H1 (cell line): ENCODE data around the gene FAM171A1. TPM values are rescaled to one million over a fixed set of nuclear protein-coding genes. Genes with fewer than 3 reads are reported as not detected.

Experiments used
- CTCF ChIA-PET: fragments of 300-600 bp; sonication (Branson Sonifier 250); formaldehyde crosslinking; loops from one replicate; lab custom pipeline; 2021; ENCODE audit not compliant: partially characterized antibody; lab: Charles Lee
- POLR2A ChIA-PET: fragments of 300-600 bp; sonication (Branson Sonifier 250); formaldehyde crosslinking; loops from one replicate; lab custom pipeline; 2021; ENCODE audit warnings: inconsistent platforms; ENCODE audit not compliant: partially characterized antibody; lab: Charles Lee
- DNase-seq, 2 experiments: peaks; one replicate each; pipeline versions ENCODE4 v3.0.0 to v3.0.0-alpha.2; 2010 to 2022; ENCODE audit warnings: low spot score in 2 of 2, low read depth in 1 of 2, mixed read lengths in 1 of 2
- FAIRE-seq: peaks from 2 replicates; lab custom pipeline; 2011; peaks lifted over from hg19 to GRCh38; lab: Jason Lieb, UNC
- H2AFZ ChIP-seq: 2 replicates; pipeline ENCODE4 v1.8.1; 2012; ENCODE audit warnings: low read length, inconsistent platforms
- H2AK5ac ChIP-seq: 2 replicates; pipeline ENCODE4 v1.6.1; 2013; ENCODE audit warnings: low read depth, low read length
- H2BK120ac ChIP-seq: replicated peaks from 2 replicates; pipeline ENCODE3; 2013; ENCODE audit warnings: low read depth, low read length, inconsistent platforms
- H2BK12ac ChIP-seq: 2 replicates; pipeline ENCODE4 v1.6.1; 2013; ENCODE audit warnings: low read depth, low read length
- H2BK15ac ChIP-seq: 2 replicates; pipeline ENCODE4 v1.6.1; 2013; ENCODE audit warnings: low read length
- H2BK20ac ChIP-seq: 2 replicates; pipeline ENCODE4 v1.6.1; 2013; ENCODE audit warnings: low read length
- H2BK5ac ChIP-seq: 2 replicates; pipeline ENCODE4 v1.6.1; 2013; ENCODE audit warnings: low read depth, low read length
- H3K14ac ChIP-seq: 2 replicates; pipeline ENCODE4 v1.6.1; 2013; ENCODE audit warnings: inconsistent platforms; ENCODE audit not compliant: insufficient read length
- H3K18ac ChIP-seq: 2 replicates; pipeline ENCODE4 v1.6.1; 2013; ENCODE audit warnings: low read length; ENCODE audit errors: extremely low read depth
- H3K23ac ChIP-seq: 2 replicates; pipeline ENCODE4 v1.6.1; 2013; ENCODE audit warnings: inconsistent platforms; ENCODE audit not compliant: insufficient read length
- H3K23me2 ChIP-seq: 2 replicates; pipeline ENCODE4 v1.6.1; 2013; ENCODE audit warnings: low read depth, low read length
- H3K27ac ChIP-seq: 2 replicates; pipeline ENCODE4 v1.6.1; 2011; ENCODE audit warnings: low read depth, low read length, inconsistent platforms
- H3K27me3 ChIP-seq, 4 experiments: replicated peaks in 1 of 4; 1 replicate in 1 of 4; 2 replicates in 3 of 4; pipeline versions ENCODE4 v1.6.1 to v1.8.1; 2011 to 2013; ENCODE audit warnings: low read length in 3 of 4, mild to moderate bottlenecking in 3 of 4, inconsistent platforms in 2 of 4, mixed read lengths in 2 of 4, moderate library complexity in 1 of 4; ENCODE audit not compliant: control insufficient read depth in 3 of 4, insufficient read depth in 3 of 4; ENCODE audit errors: extremely low read depth in 1 of 4
- H3K36me3 ChIP-seq, 4 experiments: 2 replicates each; pipeline versions ENCODE4 v1.6.1 to v1.8.1; 2011 to 2013; ENCODE audit warnings: mild to moderate bottlenecking in 4 of 4, low read length in 3 of 4, moderate library complexity in 2 of 4, control low read depth in 1 of 4, inconsistent platforms in 1 of 4; ENCODE audit not compliant: insufficient read depth in 4 of 4, control insufficient read depth in 2 of 4
- H3K4ac ChIP-seq: replicated peaks from 2 replicates; pipeline ENCODE3; 2013; ENCODE audit warnings: low read length, low read depth, mixed read lengths, inconsistent platforms; ENCODE audit not compliant: insufficient read length
- H3K4me1 ChIP-seq, 4 experiments: replicated peaks in 1 of 4; 1 replicate in 1 of 4; 2 replicates in 3 of 4; pipeline versions ENCODE4 v1.6.1 to v1.8.1; 2011 to 2013; ENCODE audit warnings: low read length in 3 of 4, inconsistent platforms in 2 of 4, mixed read lengths in 1 of 4; ENCODE audit not compliant: insufficient read depth in 4 of 4, control insufficient read depth in 3 of 4
- H3K4me2 ChIP-seq, 2 experiments: 2 replicates each; pipeline versions ENCODE4 v1.6.1 to v1.8.1; 2011 to 2013; ENCODE audit warnings: low read depth in 2 of 2, low read length in 2 of 2, control low read depth in 1 of 2, inconsistent platforms in 1 of 2, mild to moderate bottlenecking in 1 of 2; ENCODE audit not compliant: insufficient read depth in 1 of 2
- H3K4me3 ChIP-seq, 4 experiments: fragments of 200-600, 300-600 bp in 1 of 4; sonication (generic), shearing (Covaris generic), sonication (Bioruptor Twin) in 1 of 4; 2 replicates each; pipeline versions ENCODE4 v1.5.1 to v1.8.1; 2011 to 2016; ENCODE audit warnings: low read length in 4 of 4, low read depth in 3 of 4, control low read depth in 2 of 4, inconsistent platforms in 2 of 4, mild to moderate bottlenecking in 2 of 4, mixed read lengths in 1 of 4, moderate library complexity in 1 of 4; ENCODE audit not compliant: insufficient read depth in 2 of 4; ENCODE audit errors: extremely low read depth in 1 of 4
- H3K56ac ChIP-seq: replicated peaks from 2 replicates; pipeline ENCODE3; 2013; ENCODE audit warnings: low read depth, mild to moderate bottlenecking, mixed read lengths, low read length, inconsistent platforms; ENCODE audit not compliant: insufficient read length
- H3K79me1 ChIP-seq: 2 replicates; pipeline ENCODE4 v1.6.1; 2013; ENCODE audit warnings: low read depth, low read length, control low read depth
- H3K79me2 ChIP-seq, 2 experiments: 2 replicates each; pipeline versions ENCODE4 v1.6.1 to v1.8.1; 2012 to 2013; ENCODE audit warnings: low read length in 2 of 2, mild to moderate bottlenecking in 2 of 2, inconsistent platforms in 1 of 2; ENCODE audit not compliant: insufficient read depth in 2 of 2, control insufficient read depth in 1 of 2
- H3K9ac ChIP-seq, 4 experiments: replicated peaks in 1 of 4; 1 replicate in 1 of 4; 2 replicates in 3 of 4; pipeline versions ENCODE4 v1.6.1 to v1.8.1; 2011 to 2013; ENCODE audit warnings: low read depth in 3 of 4, low read length in 3 of 4, control low read depth in 2 of 4, mild to moderate bottlenecking in 2 of 4, moderate library complexity in 2 of 4, inconsistent platforms in 1 of 4; ENCODE audit errors: extremely low read depth in 1 of 4
- H3K9me3 ChIP-seq, 2 experiments: 2 replicates each; pipeline versions ENCODE4 v1.6.1 to v1.8.1; 2012 to 2013; ENCODE audit warnings: mild to moderate bottlenecking in 2 of 2, moderate library complexity in 2 of 2, control low read depth in 1 of 2, inconsistent platforms in 1 of 2, low read depth in 1 of 2, low read length in 1 of 2, mixed read lengths in 1 of 2; ENCODE audit not compliant: insufficient read depth in 2 of 2
- H4K20me1 ChIP-seq, 2 experiments: replicated peaks in 1 of 2; 2 replicates each; pipeline versions ENCODE3 to v1.8.1; 2011 to 2013; ENCODE audit warnings: inconsistent platforms in 2 of 2, low read length in 2 of 2, mild to moderate bottlenecking in 1 of 2; ENCODE audit not compliant: insufficient read depth in 2 of 2, control insufficient read depth in 1 of 2
- H4K5ac ChIP-seq: 2 replicates; pipeline ENCODE4 v1.6.1; 2013; ENCODE audit warnings: low read length, low read depth, mixed read lengths, inconsistent platforms; ENCODE audit not compliant: insufficient read length
- H4K8ac ChIP-seq: 2 replicates; pipeline ENCODE4 v1.8.0; 2013; ENCODE audit warnings: mild to moderate bottlenecking, moderate library complexity, low read length, inconsistent platforms; ENCODE audit not compliant: insufficient read depth; ENCODE audit errors: extremely low read depth
- H4K91ac ChIP-seq: replicated peaks from 2 replicates; pipeline ENCODE3; 2013; ENCODE audit warnings: low read length, mixed read lengths, inconsistent platforms; ENCODE audit not compliant: insufficient read length
- EZH2 ChIP-seq: fragments of 200-600 bp; sonication (generic); IDR thresholded peaks from 2 replicates; pipeline ENCODE4 v1.7.1; 2012; ENCODE audit warnings: low read depth, mild to moderate bottlenecking, moderate library complexity, low read length, inconsistent platforms; ENCODE audit not compliant: severe bottlenecking
- HDAC2 ChIP-seq, 2 experiments: fragments of 300-600 bp in 1 of 2; sonication (generic) in 1 of 2; IDR thresholded peaks; 2 replicates each; pipeline ENCODE4 v1.6.1; 2011 to 2012; ENCODE audit warnings: low read depth in 2 of 2, low read length in 2 of 2, mild to moderate bottlenecking in 2 of 2, moderate library complexity in 2 of 2, borderline replicate concordance in 1 of 2, inconsistent platforms in 1 of 2
- POLR2A ChIP-seq, 2 experiments: IDR thresholded peaks; 1 replicate in 1 of 2; 2 replicates in 1 of 2; pipeline ENCODE4 v1.6.1; 2011; ENCODE audit warnings: low read depth in 2 of 2, low read length in 2 of 2, mild to moderate bottlenecking in 2 of 2; ENCODE audit errors: control extremely low read depth in 1 of 2
- POU5F1 ChIP-seq: IDR thresholded peaks from 2 replicates; pipeline ENCODE4 v1.6.1; 2011; ENCODE audit warnings: low read depth, mild to moderate bottlenecking, low read length, moderate library complexity
- SIRT6 ChIP-seq: IDR thresholded peaks from one replicate; pipeline ENCODE4 v1.7.1; 2012; ENCODE audit warnings: low read length, inconsistent platforms
- WGBS, 2 experiments: shearing (Covaris generic) in 1 of 2; methylation state at CpG; one replicate each; pipeline versions ENCODE4 v1.1.6 to v1.1.7; 2013 to 2015; ENCODE audit warnings: low lambda C conversion rate in 2 of 2, mixed read lengths in 2 of 2, inconsistent platforms in 1 of 2, low coverage in 1 of 2, missing lambda C conversion rate in 1 of 2; ENCODE audit not compliant: insufficient replicate concordance in 2 of 2, insufficient coverage in 1 of 2, insufficient read length in 1 of 2; ENCODE audit errors: extremely low coverage in 1 of 2, missing lambda C conversion rate in 1 of 2; 5-methylcytosine and 5-hydroxymethylcytosine counted together
- polyA plus RNA-seq, 7 experiments: library from polyadenylated mRNA; depleted of rRNA in 3 of 7; stranded (reverse) in 5 of 7; unstranded in 2 of 7; fragments of >200 nt in 5 of 7; fragments of 200-250 nt in 2 of 7; gene quantifications; 1 replicate in 5 of 7; 2 replicates in 1 of 7; 4 replicates in 1 of 7; pipeline versions ENCODE4 v1.2.1 to v1.2.3, GENCODE V29; 2011 to 2013; ENCODE audit warnings: missing spikeins in 2 of 7, mixed read lengths in 2 of 7
- total RNA-seq: library from RNA; stranded (reverse); fragmentation: NEBNext Ultra II Directional; extraction: Animal tissue kit (Norgen Biotek cat#: 25700); gene quantifications from 2 replicates; pipeline ENCODE4 v1.2.1, GENCODE V29; 2021
- TF ChIP-seq, protein P1 (sequence below): IDR thresholded peaks from 2 replicates; pipeline ENCODE4 v1.6.1; 2011; ENCODE audit warnings: low read depth, mild to moderate bottlenecking, low read length; ENCODE audit not compliant: insufficient read depth
- TF ChIP-seq, protein P2 (sequence below): IDR thresholded peaks from 2 replicates; pipeline ENCODE4 v1.6.1; 2011; ENCODE audit warnings: low read length, improper control_type of control experiment
- TF ChIP-seq, protein P3 (sequence below), 3 experiments: IDR thresholded peaks; 1 replicate in 2 of 3; 2 replicates in 1 of 3; pipeline versions ENCODE4 v1.5.1 to v1.6.1; 2011; ENCODE audit warnings: low read length in 3 of 3, mild to moderate bottlenecking in 3 of 3, inconsistent platforms in 2 of 3, low read depth in 1 of 3, moderate library complexity in 1 of 3; ENCODE audit not compliant: insufficient read depth in 1 of 3; ENCODE audit errors: control extremely low read depth in 1 of 3

The FAM171A1 gene
- total and polyA plus RNA-seq, 2 of the 8 experiments (the other 6 are each of a cell fraction or from before 2014, with no cell fraction given) = 26.6 to 42.1 TPM

DNA sequence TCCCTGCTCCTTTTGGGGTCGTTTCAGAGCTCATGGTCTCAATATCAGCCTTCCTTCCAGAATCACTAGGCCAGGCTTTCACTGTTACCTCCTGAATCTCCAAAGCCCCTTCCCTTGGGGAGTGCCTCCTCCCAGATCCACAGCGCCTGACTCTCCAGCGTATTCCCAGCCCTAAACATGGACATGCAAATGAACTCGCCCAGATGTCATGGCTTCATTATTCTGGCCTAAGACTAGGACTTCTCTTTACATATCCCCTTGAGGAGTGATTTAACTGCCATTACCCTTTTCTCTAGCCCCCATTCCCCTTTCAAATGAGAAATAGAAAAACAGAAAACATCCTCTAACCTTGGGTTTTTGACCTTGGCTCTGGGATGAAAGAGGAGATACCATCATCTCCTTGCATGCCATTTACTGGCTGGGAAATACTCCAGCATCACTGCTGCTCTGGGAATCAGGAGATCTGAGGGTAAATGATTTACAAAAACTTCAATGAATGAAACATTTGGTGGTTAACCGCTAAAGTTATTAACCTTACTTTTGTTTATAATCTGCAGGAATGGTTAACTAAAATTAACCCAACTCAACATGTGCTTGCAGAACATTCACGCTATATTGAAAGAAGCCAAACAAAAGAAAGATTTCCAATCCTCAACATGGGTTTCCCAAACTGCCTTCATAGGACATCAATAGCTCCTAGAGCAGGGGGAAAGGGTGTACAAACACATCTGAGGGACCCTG lies 37.0 kb downstream of the FAM171A1 start:
- no peak overlapping the region for H2AK5ac ChIP-seq
- no peaks in the 10 kb centered on the region for H4K20me1 ChIP-seq
- peaks cover 0 to 3% (median 0%) of the 10 kb centered on the region in 4 experiments; a peak in 1 of 7 replicates for H3K4me1 ChIP-seq
- no peak overlapping the region for H2BK120ac ChIP-seq
- no peak overlapping the region for H3K9ac ChIP-seq
- no peak overlapping the region for H3K56ac ChIP-seq
- H3K36me3 ChIP-seq = no peaks in the 10 kb centered on the region
- no peaks in the 10 kb centered on the region for H3K27me3 ChIP-seq
- H3K79me2 ChIP-seq = peaks cover 0 to 7% of the 10 kb centered on the region in 2 experiments; a peak in 1 of 4 replicates
- H4K5ac ChIP-seq = no peak overlapping the region
- no peak overlapping the region for H3K4me3 ChIP-seq
- H3K4ac ChIP-seq = no peak overlapping the region
- no peak overlapping the region for H3K14ac ChIP-seq
- H2BK15ac ChIP-seq = no peak overlapping the region
- 85% methylated on average over 6 of the region's 6 CpGs; no CpG with 5 or more reads in 1 of the 2 experiments for WGBS, 2 experiments
- H2BK20ac ChIP-seq = no peak overlapping the region
- no peak overlapping the region for H3K23ac ChIP-seq
- H2BK5ac ChIP-seq = no peak overlapping the region
- H3K79me1 ChIP-seq = no peaks in the 10 kb centered on the region
- ChIA-PET POLR2A (no interaction called here), CTCF (interaction anchor here (0.8 kb wide), 1 partner anchor 37 kb away, joined by 3 read pairs; no protein-coding TSS in a partner anchor)
- no peak overlapping the region for H2AFZ ChIP-seq
- H4K91ac ChIP-seq = no peak overlapping the region
- H2BK12ac ChIP-seq = no peak overlapping the region
- H3K4me2 ChIP-seq = no peak overlapping the region
- DNase-seq = no peak
- H3K18ac ChIP-seq = no peak overlapping the region
- H3K27ac ChIP-seq = no peak overlapping the region
- H3K9me3 ChIP-seq = no peaks in the 10 kb centered on the region
- H4K8ac ChIP-seq = no peak overlapping the region
- no peak for FAIRE-seq
- no peaks in the 10 kb centered on the region for H3K23me2 ChIP-seq
- TF ChIP-seq HDAC2 (IDR thresholded peaks at IDR 0.05; ENCODE audit: borderline replicate concordance in 1 of 2, low read depth in 2 of 2, low read length in 2 of 2) = no peak
- no peak for TF ChIP-seq EZH2
- TF ChIP-seq, protein P1, sequence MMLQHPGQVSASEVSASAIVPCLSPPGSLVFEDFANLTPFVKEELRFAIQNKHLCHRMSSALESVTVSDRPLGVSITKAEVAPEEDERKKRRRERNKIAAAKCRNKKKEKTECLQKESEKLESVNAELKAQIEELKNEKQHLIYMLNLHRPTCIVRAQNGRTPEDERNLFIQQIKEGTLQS = no peak
- no peak for TF ChIP-seq POLR2A (IDR thresholded peaks at IDR 0.05; ENCODE audit: control extremely low read depth in 1 of 2, low read depth in 2 of 2, low read length in 2 of 2)
- TF ChIP-seq, protein P2, sequence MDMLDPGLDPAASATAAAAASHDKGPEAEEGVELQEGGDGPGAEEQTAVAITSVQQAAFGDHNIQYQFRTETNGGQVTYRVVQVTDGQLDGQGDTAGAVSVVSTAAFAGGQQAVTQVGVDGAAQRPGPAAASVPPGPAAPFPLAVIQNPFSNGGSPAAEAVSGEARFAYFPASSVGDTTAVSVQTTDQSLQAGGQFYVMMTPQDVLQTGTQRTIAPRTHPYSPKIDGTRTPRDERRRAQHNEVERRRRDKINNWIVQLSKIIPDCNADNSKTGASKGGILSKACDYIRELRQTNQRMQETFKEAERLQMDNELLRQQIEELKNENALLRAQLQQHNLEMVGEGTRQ = no peak
- TF ChIP-seq POU5F1 = no peak
- TF ChIP-seq, protein P3, sequence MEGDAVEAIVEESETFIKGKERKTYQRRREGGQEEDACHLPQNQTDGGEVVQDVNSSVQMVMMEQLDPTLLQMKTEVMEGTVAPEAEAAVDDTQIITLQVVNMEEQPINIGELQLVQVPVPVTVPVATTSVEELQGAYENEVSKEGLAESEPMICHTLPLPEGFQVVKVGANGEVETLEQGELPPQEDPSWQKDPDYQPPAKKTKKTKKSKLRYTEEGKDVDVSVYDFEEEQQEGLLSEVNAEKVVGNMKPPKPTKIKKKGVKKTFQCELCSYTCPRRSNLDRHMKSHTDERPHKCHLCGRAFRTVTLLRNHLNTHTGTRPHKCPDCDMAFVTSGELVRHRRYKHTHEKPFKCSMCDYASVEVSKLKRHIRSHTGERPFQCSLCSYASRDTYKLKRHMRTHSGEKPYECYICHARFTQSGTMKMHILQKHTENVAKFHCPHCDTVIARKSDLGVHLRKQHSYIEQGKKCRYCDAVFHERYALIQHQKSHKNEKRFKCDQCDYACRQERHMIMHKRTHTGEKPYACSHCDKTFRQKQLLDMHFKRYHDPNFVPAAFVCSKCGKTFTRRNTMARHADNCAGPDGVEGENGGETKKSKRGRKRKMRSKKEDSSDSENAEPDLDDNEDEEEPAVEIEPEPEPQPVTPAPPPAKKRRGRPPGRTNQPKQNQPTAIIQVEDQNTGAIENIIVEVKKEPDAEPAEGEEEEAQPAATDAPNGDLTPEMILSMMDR (IDR thresholded peaks at IDR 0.05; ENCODE audit: control extremely low read depth in 1 of 3, insufficient read depth in 1 of 3, low read depth in 1 of 3, low read length in 3 of 3) = no peak
- TF ChIP-seq SIRT6 = no peak
